Parathyroid adenoma (tissue), 2 donors: ENCODE data around the gene SLC15A3.

Experiments
- H2AFZ ChIP-seq: fragments of 300-600 bp; sonication (generic); one replicate; pipeline ENCODE4 v1.7.0; 2017; ENCODE audit warnings: antibody characterized with exemption, mild to moderate bottlenecking
- H3K27ac ChIP-seq: fragments of 300-600 bp; sonication (generic); one replicate; pipeline ENCODE4 v1.7.0; 2017
- H3K27me3 ChIP-seq: fragments of 300-600 bp; sonication (generic); one replicate; pipeline ENCODE4 v1.7.0; 2017; ENCODE audit warnings: low read length; ENCODE audit not compliant: control insufficient read depth, insufficient read depth
- H3K36me3 ChIP-seq: fragments of 300-600 bp; sonication (generic); one replicate; pipeline ENCODE4 v1.7.0; 2017; ENCODE audit warnings: low read length; ENCODE audit not compliant: control insufficient read depth, insufficient read depth
- H3K4me1 ChIP-seq: fragments of 300-600 bp; sonication (generic); one replicate; pipeline ENCODE4 v1.7.0; 2017; ENCODE audit warnings: control low read depth
- H3K4me2 ChIP-seq: fragments of 300-600 bp; sonication (generic); one replicate; pipeline ENCODE4 v1.7.0; 2017; ENCODE audit warnings: low read length
- H3K4me3 ChIP-seq: fragments of 300-600 bp; sonication (generic); one replicate; pipeline ENCODE4 v1.7.0; 2017; ENCODE audit warnings: low read depth, low read length
- H3K79me2 ChIP-seq: fragments of 300-600 bp; sonication (generic); one replicate; pipeline ENCODE4 v1.7.0; 2017; ENCODE audit warnings: control low read depth
- H3K9ac ChIP-seq: fragments of 300-600 bp; sonication (generic); one replicate; pipeline ENCODE4 v1.7.0; 2017; ENCODE audit warnings: mild to moderate bottlenecking
- H3K9me3 ChIP-seq: fragments of 300-600 bp; sonication (generic); one replicate; pipeline ENCODE4 v1.7.0; 2017; ENCODE audit warnings: low read length; ENCODE audit not compliant: control insufficient read depth
- CTCF ChIP-seq: fragments of 300-600 bp; sonication (generic); IDR thresholded peaks from one replicate; pipeline ENCODE4 v1.7.0; 2017; ENCODE audit warnings: antibody characterized with exemption, mild to moderate bottlenecking
- donor health status: primary hyperparathyroidism.

The SLC15A3 gene

GRCh38 chr11:60891103-60891741, 60.8 kb downstream of the SLC15A3 start:
- Histone ChIP-seq H3K36me3 (no peaks in the 10 kb centered on the region), H3K4me1 (peaks cover 33% of the 10 kb centered on the region), H3K79me2 (peaks cover 1% of the 10 kb centered on the region), H3K27ac (peak overlapping the region; percentile 94), H3K4me3 (peak overlapping the region; percentile 5), H3K9me3 (no peaks in the 10 kb centered on the region), H3K9ac (no peak overlapping the region), H2AFZ (no peak overlapping the region), H3K27me3 (no peaks in the 10 kb centered on the region), H3K4me2 (no peak overlapping the region)
- no peak for TF ChIP-seq CTCF

DNA sequence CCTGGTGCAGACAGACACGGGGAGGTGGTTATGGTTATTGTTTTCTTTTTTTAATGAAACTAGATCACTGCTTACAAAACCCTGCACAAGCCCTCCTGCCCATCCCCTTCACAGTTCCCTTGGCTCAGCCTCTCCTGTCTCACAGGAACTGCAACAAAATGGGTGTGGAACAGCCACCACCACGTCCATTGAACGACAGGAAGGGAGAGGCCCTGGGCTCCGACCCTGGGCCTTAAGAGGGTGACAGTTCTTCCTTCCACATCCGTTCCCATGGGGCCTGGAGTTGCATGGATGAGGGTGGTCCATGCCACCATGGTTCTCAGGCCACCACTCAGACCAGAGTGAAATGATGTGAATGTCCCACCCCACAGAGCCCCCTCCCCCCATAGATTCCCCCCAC, 61.3 kb downstream of the SLC15A3 start:
- Histone ChIP-seq H3K4me3 (no peak overlapping the region), H3K27ac (peak overlapping the region; percentile 94), H3K79me2 (no peaks in the 10 kb centered on the region), H3K9ac (no peak overlapping the region), H3K9me3 (no peaks in the 10 kb centered on the region), H2AFZ (no peak overlapping the region), H3K27me3 (no peaks in the 10 kb centered on the region), H3K36me3 (no peaks in the 10 kb centered on the region), H3K4me1 (peaks cover 33% of the 10 kb centered on the region), H3K4me2 (no peak overlapping the region)
- TF ChIP-seq CTCF, result no peak

GRCh38 chr11:60889869-60890311, 62.1 kb downstream of the SLC15A3 start:
- H3K4me1 ChIP-seq, result peaks cover 33% of the 10 kb centered on the region
- H3K27me3 ChIP-seq, result no peaks in the 10 kb centered on the region
- no peaks in the 10 kb centered on the region for H3K79me2 ChIP-seq
- H3K4me3 ChIP-seq, result peak overlapping the region; percentile 11
- no peak overlapping the region for H3K9ac ChIP-seq
- peak overlapping the region; percentile 94 for H3K27ac ChIP-seq
- peak overlapping the region; percentile 26 for H3K4me2 ChIP-seq
- no peaks in the 10 kb centered on the region for H3K9me3 ChIP-seq
- no peak for TF ChIP-seq CTCF
- H3K36me3 ChIP-seq, result no peaks in the 10 kb centered on the region
- no peak overlapping the region for H2AFZ ChIP-seq

GRCh38 chr11:60887556-60887955, 64.4 kb downstream of the SLC15A3 start:
- H3K4me2 ChIP-seq, result peak overlapping the region; percentile 59

More at GRCh38 chr11:60887556-60887955, 64.4 kb downstream of the SLC15A3 start:
- Histone ChIP-seq H3K27ac (peak overlapping the region; percentile 94), H3K79me2 (no peaks in the 10 kb centered on the region), H3K27me3 (no peaks in the 10 kb centered on the region), H3K9me3 (no peaks in the 10 kb centered on the region), H3K36me3 (no peaks in the 10 kb centered on the region), H3K4me1 (peaks cover 33% of the 10 kb centered on the region), H2AFZ (no peak overlapping the region), H3K4me3 (peak overlapping the region; percentile 55), H3K9ac (no peak overlapping the region)
- peak; percentile 55 for TF ChIP-seq CTCF
